Thymus (tissue), 11 donors: ENCODE data around the gene WNT16. TPM values are rescaled to one million over a fixed set of nuclear protein-coding genes. Genes with fewer than 3 reads are reported as not detected.
"Not testable (repeated sequence)": the region's sequence is repeated elsewhere in the genome, so short reads cannot be mapped to it uniquely, and the experiment has no call there.

ENCODE experiments used
- DNase-seq, 9 donors: peaks; one replicate each; pipeline ENCODE4 v3.0.0-alpha.2; 2013; ENCODE audit warnings: low spot score in 9 of 9, low read depth in 6 of 9, missing footprints in 1 of 9
- H3K27ac ChIP-seq, 2 donors: one replicate each; pipeline ENCODE4 v1.5.1; 2013; ENCODE audit warnings: control low read depth in 1 of 2, low read depth in 1 of 2, low read length in 1 of 2, mild to moderate bottlenecking in 1 of 2, moderate library complexity in 1 of 2
- H3K27me3 ChIP-seq, 2 donors: one replicate each; pipeline ENCODE4 v1.5.1; 2013; ENCODE audit warnings: low read length in 1 of 2; ENCODE audit not compliant: control insufficient read depth in 2 of 2, insufficient read depth in 1 of 2
- H3K36me3 ChIP-seq, 2 donors: one replicate each; pipeline ENCODE4 v1.5.1; 2013; ENCODE audit warnings: low read length in 1 of 2, mild to moderate bottlenecking in 1 of 2, moderate library complexity in 1 of 2; ENCODE audit not compliant: control insufficient read depth in 2 of 2, insufficient read depth in 2 of 2
- H3K4me1 ChIP-seq, 2 donors: one replicate each; pipeline ENCODE4 v1.5.1; 2013; ENCODE audit warnings: low read length in 2 of 2; ENCODE audit not compliant: control insufficient read depth in 2 of 2, insufficient read depth in 2 of 2
- H3K4me3 ChIP-seq, 2 donors: one replicate each; pipeline ENCODE4 v1.5.1; 2013; ENCODE audit warnings: low read length in 2 of 2, control low read depth in 1 of 2, mild to moderate bottlenecking in 1 of 2
- H3K9me3 ChIP-seq, 2 donors: one replicate each; pipeline ENCODE4 v1.5.1; 2013; ENCODE audit warnings: low read length in 1 of 2, mild to moderate bottlenecking in 1 of 2; ENCODE audit not compliant: control insufficient read depth in 2 of 2, insufficient read depth in 1 of 2
- WGBS: extraction: QIAGEN DNeasy Blood & Tissue Kit; methylation state at CpG from one replicate; pipeline ENCODE4 v1.1.7; 2013; 5-methylcytosine and 5-hydroxymethylcytosine counted together
- polyA plus RNA-seq: library from polyadenylated mRNA; stranded (reverse); fragments of 200-250 nt; gene quantifications from one replicate; pipeline ENCODE4 v1.2.3, GENCODE V29; 2013
- total RNA-seq: library from RNA; stranded (reverse); fragments of 120-200 nt; gene quantifications from one replicate; pipeline ENCODE4 v1.2.4, GENCODE V29; 2013
- donor health status: healthy.

WNT16 gene
- total and polyA plus RNA-seq, 2 donors: 0.05 to 0.30 TPM

DNA sequence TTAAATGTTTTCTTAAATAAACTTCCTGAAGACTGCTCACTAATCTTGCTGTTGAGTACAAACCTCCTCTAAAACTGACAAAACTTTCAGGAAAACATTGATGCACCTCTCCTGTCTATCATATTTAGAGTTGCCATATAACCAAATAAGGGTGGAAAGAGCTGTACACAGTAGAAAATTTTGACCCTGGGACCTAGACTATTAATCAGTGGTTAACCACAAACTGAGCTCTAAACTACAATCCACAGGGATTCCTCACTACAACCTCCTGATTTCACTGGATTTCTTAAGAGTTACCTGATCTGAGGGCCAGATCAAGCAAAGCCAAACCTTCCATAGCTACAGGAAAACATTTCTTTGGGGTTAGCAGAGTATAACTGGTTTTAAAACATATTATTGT lies 39.9 kb upstream of the WNT16 start:
- H3K4me1 ChIP-seq: no peaks in the 10 kb centered on the region
- no peaks in the 10 kb centered on the region for H3K36me3 ChIP-seq
- no peak for DNase-seq
- H3K4me3 ChIP-seq: no peak overlapping the region
- peaks cover 0 to 9% of the 10 kb centered on the region in 2 donors for H3K9me3 ChIP-seq
- H3K27me3 ChIP-seq: no peaks in the 10 kb centered on the region
- H3K27ac ChIP-seq: no peak overlapping the region

DNA sequence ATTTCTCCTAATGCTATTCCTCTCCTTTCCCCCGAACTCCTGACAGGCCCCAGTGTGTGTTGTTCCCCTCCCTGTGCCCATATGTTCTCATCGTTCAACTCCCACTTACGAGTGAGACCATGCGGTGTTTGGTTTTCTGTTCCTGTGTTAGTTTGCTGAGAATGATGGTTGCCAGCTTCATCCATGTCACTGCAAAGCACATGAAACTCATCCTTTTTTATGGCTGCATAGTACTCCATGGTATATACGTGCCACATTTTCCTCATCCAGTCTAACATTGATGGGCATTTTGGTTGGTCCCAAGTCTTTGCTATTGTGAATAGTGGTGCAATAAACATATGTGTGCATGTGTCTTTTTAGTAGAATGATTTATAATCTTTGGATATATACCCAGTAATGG lies 38.9 kb upstream of the WNT16 start:
- H3K27me3 ChIP-seq, DNase-seq, H3K36me3 ChIP-seq, H3K27ac ChIP-seq, H3K4me1 ChIP-seq, H3K9me3 ChIP-seq, H3K4me3 ChIP-seq: not testable (repeated sequence)
- 97% methylated on average over 5 of the region's 5 CpGs for WGBS

DNA sequence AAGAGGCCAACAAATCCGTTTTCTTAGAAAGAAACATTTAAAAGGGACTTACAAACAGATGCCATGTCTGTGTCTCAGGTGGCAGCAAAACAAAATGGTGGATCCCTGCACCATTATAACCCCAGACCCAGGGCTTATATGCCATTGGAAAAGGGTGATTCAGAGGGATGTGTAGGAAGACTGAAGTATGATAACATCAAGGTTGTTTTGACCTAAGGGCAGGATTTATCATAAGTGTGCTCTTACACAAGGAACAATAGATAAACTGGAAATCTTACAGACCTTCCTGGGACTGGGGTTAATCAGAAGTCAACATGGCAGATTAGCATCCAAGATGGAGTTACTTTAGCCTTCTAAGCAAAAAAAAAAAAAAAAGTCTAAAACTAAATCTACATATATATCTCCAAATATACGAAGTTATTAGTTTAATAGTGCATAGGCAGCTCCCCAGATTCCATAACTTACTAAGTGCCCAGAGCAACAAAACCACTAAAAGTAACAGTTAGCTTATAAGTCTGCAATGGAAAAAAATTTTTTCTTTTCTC lies 34.3 kb upstream of the WNT16 start:
- no peak overlapping the region for H3K4me3 ChIP-seq
- WGBS: 91% methylated on average over 2 of the region's 2 CpGs
- H3K27ac ChIP-seq: no peak overlapping the region

DNA sequence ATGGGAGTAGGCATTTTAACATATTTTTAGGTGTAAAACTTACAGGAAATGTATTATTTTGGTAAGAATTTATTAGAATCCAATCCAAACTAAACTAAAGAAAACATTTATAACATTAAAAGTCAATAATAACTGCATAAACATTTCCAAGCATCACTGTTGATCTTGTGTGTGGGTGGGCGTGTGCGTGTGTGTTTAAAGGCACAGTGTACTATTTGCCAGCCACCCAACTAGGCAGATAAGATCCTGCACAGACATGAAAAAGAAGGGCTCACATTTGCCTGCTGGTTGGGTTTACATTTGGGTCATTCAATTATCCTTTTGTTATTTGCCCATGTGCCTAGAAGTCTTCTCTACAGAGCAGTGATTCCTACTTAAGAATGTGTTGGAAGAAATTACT lies 31.0 kb upstream of the WNT16 start:
- Histone ChIP-seq H3K36me3 (no peaks in the 10 kb centered on the region), H3K4me3 (no peak overlapping the region), H3K27me3 (no peaks in the 10 kb centered on the region), H3K9me3 (no peaks in the 10 kb centered on the region), H3K27ac (no peak overlapping the region), H3K4me1 (no peaks in the 10 kb centered on the region)
- no peak for DNase-seq
- WGBS: 98% methylated on average over 2 of the region's 2 CpGs

More for the DNA sequence above, 34.3 kb upstream of the WNT16 start:
- DNase-seq: no peak
- H3K9me3 ChIP-seq: no peaks in the 10 kb centered on the region
- no peaks in the 10 kb centered on the region for H3K36me3 ChIP-seq
- H3K27me3 ChIP-seq: no peaks in the 10 kb centered on the region
- H3K4me1 ChIP-seq: no peaks in the 10 kb centered on the region

DNA sequence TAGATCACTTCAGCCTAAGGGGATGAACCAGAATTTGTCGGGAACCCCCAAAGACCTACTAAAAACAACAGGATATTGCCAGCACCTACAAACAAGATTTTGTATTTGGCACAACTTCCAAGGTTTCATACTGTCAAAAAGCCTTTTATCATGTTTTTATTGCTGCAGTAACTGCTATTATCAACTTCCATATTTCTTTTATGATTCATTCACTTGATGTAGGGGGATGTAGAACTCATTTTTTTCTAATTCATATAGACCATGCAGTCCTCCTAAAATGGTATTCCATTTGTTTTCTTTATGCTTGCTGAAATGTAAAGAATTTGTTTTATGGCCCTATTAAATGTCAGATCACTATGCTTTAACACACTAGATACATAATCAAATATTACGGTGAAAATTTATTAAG lies 30.0 kb upstream of the WNT16 start:
- no peak overlapping the region for H3K4me3 ChIP-seq
- no peaks in the 10 kb centered on the region for H3K36me3 ChIP-seq
- no peaks in the 10 kb centered on the region for H3K4me1 ChIP-seq
- WGBS: 97% methylated on average over 2 of the region's 2 CpGs
- no peaks in the 10 kb centered on the region for H3K9me3 ChIP-seq
- DNase-seq: no peak
- no peaks in the 10 kb centered on the region for H3K27me3 ChIP-seq
- no peak overlapping the region for H3K27ac ChIP-seq

DNA sequence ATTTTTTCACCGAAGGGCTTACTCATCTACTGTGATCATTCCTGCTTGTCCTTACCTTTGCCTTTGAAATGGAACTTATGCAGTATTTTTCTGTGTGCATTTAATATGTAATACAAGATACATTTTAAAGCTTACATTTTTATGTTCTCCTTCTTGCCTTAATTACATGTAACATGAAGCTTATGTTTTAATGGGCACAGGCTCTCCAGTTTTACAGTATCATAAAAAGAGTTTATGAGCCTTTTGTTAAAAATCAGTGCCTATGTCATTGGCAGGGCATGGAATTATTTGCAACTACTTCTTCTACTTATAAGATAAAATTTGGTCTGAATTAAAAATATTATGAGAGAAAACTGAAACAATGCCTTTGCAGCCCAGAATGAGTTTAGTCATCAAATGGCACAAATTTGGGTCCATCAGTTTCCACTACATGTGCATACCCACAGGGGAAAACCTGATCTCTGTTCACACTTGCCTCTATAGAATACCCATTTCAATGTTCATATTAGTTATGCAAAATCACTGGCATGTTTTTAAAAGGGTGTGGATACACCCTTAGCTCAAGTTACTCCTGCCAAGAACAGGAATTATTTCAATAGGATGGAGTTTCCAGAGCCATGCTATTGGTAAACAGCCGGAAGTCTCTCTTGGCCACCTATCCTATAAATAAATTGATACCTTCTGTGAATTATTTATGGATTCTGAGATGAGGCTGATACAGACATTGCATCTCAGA lies 27.9 kb upstream of the WNT16 start:
- no peak for DNase-seq
- Histone ChIP-seq H3K9me3 (no peaks in the 10 kb centered on the region), H3K4me3 (no peak overlapping the region), H3K4me1 (no peaks in the 10 kb centered on the region), H3K36me3 (no peaks in the 10 kb centered on the region), H3K27ac (no peak overlapping the region), H3K27me3 (no peaks in the 10 kb centered on the region)
- 94% methylated on average over 2 of the region's 2 CpGs for WGBS

DNA sequence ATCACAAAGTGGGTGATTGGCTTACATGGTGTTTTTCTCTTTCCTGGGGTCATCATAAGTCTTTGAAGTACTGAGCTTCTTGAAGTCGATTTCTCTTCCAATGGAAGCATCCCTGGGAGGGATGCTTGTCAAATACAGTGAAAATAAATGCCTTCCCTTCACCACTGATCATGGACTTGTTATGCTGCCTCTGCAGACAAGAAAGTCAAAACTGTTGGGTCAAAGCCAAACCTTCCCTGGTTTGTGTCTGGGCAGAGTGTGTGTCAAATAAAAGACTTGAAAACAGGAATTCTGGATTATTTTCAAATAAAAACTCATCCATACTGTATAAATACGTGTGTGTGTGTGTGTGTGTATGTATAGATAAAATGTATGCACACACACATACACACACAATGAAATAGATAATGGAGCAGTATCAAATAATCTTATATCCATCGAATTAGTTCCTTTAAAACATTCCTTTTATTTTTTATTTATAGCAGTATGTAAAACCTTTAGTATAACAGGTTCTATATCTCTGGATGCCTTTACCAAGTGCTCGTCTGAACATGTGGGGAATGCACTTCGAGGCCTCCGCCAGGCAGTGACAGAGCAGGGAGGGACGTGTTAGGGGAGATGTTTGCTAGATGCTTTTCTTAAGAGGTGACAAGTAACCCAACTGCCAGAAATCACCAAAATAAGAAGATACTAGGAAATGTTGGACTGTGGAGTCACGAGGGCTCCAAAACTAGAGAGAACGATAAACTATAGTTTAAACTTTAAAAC lies 27.2 kb upstream of the WNT16 start:
- Histone ChIP-seq H3K36me3 (no peaks in the 10 kb centered on the region), H3K4me1 (no peaks in the 10 kb centered on the region), H3K27ac (no peak overlapping the region), H3K4me3 (no peak overlapping the region), H3K9me3 (no peaks in the 10 kb centered on the region), H3K27me3 (no peaks in the 10 kb centered on the region)
- no peak for DNase-seq
- WGBS: 82% methylated on average over 9 of the region's 9 CpGs

DNA sequence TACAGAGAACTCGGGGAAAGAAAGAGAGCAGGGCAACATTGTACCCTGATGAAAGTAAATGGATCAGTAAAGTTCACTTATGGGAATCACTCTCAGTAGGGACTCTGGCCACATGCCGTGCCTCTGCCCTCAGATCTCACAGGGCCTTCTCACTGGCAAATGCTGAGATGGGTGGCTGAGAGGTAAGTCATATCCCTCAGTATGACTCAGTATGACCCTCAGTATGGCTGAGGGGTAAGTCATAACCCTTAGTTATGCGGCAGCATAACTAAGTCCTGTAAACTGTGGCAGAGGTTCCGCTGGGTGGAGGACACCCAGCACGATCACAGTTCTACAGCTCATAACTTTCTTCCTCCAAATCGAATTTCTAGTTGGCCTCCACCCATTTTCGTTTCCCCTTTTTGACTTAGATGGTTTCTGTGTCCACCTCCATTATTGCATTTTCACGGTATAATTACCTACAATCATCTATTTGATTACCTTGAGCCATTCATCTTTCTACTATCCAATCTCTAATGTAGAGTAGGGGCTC lies 26.5 kb upstream of the WNT16 start:
- H3K4me1 ChIP-seq: no peaks in the 10 kb centered on the region
- no peak for DNase-seq
- no peaks in the 10 kb centered on the region for H3K36me3 ChIP-seq
- no peaks in the 10 kb centered on the region for H3K9me3 ChIP-seq
- 96% methylated on average over 8 of the region's 8 CpGs for WGBS
- no peak overlapping the region for H3K4me3 ChIP-seq
- H3K27me3 ChIP-seq: no peaks in the 10 kb centered on the region
- H3K27ac ChIP-seq: no peak overlapping the region

DNA sequence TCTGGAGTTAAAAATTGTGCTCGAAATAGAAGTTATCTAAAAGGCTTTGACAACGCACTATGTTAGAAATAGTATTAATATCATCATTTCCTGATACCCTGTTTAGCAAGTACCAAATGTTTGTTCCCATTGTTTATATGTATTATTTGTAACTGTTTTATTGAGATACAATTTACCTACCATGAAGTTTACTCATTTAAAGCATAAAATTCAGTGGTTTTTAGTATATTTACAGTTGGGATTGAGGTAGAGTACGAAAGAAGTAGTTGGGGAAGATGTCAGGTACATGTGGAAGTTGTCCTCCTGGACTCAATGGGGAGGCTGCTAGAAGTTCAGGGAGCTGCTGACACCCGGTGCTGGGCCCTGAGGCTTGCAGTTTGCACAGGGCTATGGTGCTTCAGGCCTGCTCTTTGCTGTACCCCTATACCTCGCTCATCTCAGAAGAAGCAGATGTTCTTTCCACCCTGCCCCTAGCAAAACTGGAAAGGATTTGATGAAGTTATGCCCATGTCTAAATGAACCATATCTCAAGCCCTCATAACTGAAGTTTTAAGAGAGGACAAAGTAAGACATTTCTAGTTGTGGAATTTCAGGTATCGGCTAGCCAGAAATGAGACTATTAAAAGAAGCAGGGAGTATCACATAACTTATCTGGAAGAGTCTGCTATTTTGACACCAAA lies 25.2 kb upstream of the WNT16 start:
- Histone ChIP-seq H3K9me3 (no peaks in the 10 kb centered on the region), H3K4me3 (no peak overlapping the region), H3K4me1 (no peaks in the 10 kb centered on the region), H3K27ac (no peak overlapping the region), H3K27me3 (no peaks in the 10 kb centered on the region), H3K36me3 (no peaks in the 10 kb centered on the region)
- WGBS: 96% methylated on average over 6 of the region's 6 CpGs
- no peak for DNase-seq
